ENCODE data around the gene XIST.
"Not testable (repeated sequence)": the region's sequence is repeated elsewhere in the genome, so short reads cannot be mapped to it uniquely, and the experiment has no call there.

The XIST gene

DNA sequence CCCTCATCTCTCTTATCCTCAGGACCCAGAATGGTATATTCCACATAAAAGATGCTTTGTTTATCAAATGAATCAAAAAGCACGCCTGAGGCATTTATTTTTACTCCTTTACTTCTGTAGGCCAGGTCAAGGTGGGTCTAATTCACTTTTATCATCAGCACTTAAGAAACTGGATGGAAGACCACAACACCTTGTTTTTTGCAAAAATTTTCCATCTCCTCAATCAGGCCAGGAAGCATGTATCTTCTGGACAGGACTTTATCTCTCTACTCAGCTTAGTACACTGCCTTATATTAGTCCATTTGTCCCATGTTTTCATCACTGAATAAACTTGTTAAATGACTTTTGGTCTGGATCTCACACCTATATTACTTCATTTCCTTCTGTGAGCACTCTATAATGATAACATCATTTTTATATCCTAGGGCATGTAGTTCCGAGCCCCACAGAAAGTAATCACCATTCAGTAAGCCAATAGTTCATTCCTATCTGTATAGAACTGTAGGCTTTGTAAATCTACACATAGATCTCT, 29.0 kb downstream of the XIST start:
- Histone ChIP-seq H3K9ac (ENCODE audit: low read length) (no peak overlapping the region), H3K36me3 (ENCODE audit: control insufficient read depth, low read depth, low read length) (no peaks in the 10 kb centered on the region), H3K27ac (ENCODE audit: low read length) (no peak overlapping the region), H3K4me1 (ENCODE audit: control insufficient read depth, low read depth, low read length) (no peaks in the 10 kb centered on the region), H3K9me3 (ENCODE audit: control insufficient read depth, low read depth, low read length) (no peaks in the 10 kb centered on the region), H3K27me3 (ENCODE audit: control insufficient read depth, insufficient read depth, low read length) (no peaks in the 10 kb centered on the region), H3K4me3 (ENCODE audit: low read length) (no peak overlapping the region)

- no peak overlapping the region for H3K27ac ChIP-seq (ENCODE audit: low read length)
- H3K9me3 ChIP-seq (ENCODE audit: control insufficient read depth, low read depth, low read length): no peaks in the 10 kb centered on the region
- no peaks in the 10 kb centered on the region for H3K4me1 ChIP-seq (ENCODE audit: control insufficient read depth, low read depth, low read length)
- H3K36me3 ChIP-seq (ENCODE audit: control insufficient read depth, low read depth, low read length): no peaks in the 10 kb centered on the region
- H3K9ac ChIP-seq (ENCODE audit: low read length): no peak overlapping the region
- no peaks in the 10 kb centered on the region for H3K27me3 ChIP-seq (ENCODE audit: control insufficient read depth, insufficient read depth, low read length)
- H3K4me3 ChIP-seq (ENCODE audit: low read length): no peak overlapping the region
These were observed 29.7 kb downstream of the XIST start for GRCh38 chrX:73822775-73823174.

DNA sequence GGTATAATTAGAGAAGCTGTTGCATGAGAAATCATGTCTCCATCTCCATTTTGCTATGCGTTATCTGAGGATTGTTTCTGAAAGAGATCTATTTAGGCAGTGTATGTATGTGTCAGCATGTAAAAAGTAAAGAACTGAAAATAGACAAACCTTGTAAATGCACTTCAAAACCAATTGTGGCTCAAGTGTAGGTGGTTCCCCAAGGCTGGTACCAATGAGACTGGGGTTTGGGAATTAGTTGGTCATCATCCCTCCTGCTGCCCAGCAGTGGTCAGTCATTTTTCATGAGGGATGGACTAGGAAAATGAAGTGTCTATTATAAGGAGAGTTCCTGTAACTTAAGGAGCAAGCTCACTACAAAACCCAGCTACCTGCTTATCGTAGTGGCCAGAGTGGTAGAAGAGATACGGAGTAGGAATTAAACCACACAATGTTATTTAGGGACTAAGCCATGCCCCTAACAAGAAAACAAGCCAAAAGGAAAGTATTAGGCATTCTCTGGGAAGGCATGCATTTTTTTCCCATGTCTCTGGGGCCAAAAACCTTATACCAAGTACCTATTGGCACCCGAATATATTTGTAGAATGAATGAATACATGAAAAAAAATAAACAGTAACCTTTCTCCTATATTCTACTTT, 30.5 kb downstream of the XIST start:
- Histone ChIP-seq H3K27me3 (ENCODE audit: control insufficient read depth, insufficient read depth, low read length) (no peaks in the 10 kb centered on the region), H3K9me3 (ENCODE audit: control insufficient read depth, low read depth, low read length) (no peaks in the 10 kb centered on the region), H3K4me3 (ENCODE audit: low read length) (no peak overlapping the region), H3K27ac (ENCODE audit: low read length) (no peak overlapping the region), H3K4me1 (ENCODE audit: control insufficient read depth, low read depth, low read length) (no peaks in the 10 kb centered on the region), H3K9ac (ENCODE audit: low read length) (no peak overlapping the region), H3K36me3 (ENCODE audit: control insufficient read depth, low read depth, low read length) (no peaks in the 10 kb centered on the region)

DNA sequence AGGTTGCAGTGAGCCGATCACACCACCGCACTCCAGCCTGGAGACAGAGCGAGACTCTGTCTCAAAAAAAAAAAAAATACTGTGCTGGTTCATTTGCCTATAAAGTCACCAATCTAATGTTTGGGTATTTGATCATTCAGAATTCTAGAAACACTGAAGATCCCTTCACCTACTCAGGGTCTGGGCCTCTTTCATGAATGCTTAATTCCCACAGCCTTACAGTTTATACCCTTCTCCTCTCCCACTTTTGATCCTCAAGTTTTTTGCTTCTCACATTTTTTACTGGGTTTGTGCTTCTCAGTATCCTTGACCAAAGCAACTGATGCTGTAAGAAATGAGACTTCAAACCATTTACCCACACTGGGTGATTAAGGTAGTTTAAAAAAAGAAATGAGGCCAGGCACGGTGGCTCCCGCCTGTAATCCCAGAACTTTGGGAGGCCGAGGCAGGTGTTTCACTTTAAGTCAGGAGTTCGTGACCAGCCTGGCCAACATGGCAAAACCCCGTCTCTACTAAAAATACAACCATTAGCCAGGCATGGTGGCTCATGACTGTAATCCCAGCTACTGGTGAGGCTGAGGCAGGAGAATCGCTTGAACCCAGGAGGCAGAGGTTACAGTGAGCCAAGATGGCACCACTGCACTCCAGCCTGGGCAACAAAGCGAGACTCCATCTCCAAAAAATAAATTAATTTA, 32.5 kb downstream of the XIST start:
- not testable (repeated sequence) for H3K4me1 ChIP-seq (ENCODE audit: control insufficient read depth, low read depth, low read length); H3K4me3 ChIP-seq (ENCODE audit: low read length); H3K27ac ChIP-seq (ENCODE audit: low read length); H3K9ac ChIP-seq (ENCODE audit: low read length); H3K9me3 ChIP-seq (ENCODE audit: control insufficient read depth, low read depth, low read length); H3K27me3 ChIP-seq (ENCODE audit: control insufficient read depth, insufficient read depth, low read length); H3K36me3 ChIP-seq (ENCODE audit: control insufficient read depth, low read depth, low read length)

DNA sequence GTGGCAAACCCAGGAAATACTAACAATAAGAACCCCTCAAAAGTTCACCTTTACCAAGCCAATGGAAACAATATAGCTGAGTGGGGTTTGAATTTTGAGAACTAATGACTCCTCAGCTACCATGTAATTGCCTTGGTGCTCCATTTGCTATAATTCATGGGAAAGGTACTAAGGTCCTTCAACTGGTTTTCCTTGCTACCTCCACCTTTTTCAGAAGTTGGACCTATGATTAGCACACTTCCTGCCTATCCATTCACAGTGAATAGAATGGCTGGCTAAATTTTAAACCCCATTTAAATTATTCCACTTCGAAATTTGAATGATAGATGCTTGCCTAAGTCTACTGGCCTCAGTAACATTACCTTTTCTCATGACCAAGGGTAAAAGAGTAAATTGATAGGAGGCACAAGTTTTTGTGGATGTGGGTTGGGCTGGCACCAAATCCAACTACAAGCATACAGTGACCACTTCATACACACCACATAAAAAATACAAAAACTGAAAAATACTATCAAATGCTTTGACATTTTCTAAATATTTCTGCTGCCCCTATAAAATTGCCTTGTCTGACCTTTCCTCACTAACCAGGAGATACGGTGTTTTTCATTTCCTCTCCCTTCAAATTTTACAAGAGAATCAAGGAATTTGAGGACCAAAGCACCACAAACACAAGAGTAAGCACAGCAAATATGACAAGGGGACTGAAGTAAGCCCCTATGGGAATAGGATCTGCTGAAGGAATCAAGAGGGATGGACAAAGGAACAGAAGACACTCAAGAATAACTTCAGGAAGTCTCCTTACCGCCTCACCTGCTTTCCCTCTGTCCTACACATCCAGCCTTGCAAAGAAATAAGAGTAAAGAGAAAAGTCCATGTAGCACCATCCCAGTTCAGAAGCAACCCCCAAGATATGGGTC, 34.1 kb downstream of the XIST start:
- no peak overlapping the region for H3K27ac ChIP-seq (ENCODE audit: low read length)

DNA sequence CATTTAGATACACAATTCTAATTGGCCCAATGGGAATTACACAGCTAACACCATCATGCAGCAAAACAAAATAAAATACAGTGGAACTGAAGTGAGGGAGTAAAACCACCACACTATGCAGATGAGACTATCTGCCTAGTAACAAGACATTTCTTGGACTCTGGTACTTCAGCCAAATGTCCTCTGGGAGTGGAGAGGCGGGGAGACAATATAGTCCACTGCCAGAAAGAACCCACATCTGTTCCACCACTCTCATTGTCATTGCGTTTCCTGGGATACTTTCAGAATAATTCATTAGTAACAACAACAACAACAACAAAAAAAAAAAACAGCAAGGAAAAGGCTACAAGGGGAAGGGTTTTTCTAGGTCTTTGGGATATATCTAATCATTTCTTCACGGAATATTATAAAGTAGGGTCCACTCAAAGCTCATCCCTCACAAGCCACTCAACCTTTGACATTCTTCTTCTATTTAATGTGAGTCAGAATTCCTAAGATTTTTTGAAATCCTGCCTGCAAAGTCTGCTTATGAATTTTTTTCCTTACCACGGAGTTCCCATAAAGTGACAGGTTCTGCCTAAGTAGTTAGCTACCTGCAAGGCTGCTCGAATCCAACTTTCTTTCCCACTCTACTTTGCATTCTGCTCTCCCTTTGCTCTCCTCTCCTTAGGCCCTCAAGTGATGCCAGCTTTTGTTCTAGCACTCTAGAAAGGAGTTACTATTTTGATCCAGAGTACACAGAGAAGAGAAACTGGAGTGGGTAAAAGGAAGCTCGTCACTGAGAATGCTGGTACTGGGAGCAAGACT, 34.9 kb downstream of the XIST start:
- Histone ChIP-seq H3K4me3 (ENCODE audit: low read length) (no peak overlapping the region), H3K36me3 (ENCODE audit: control insufficient read depth, low read depth, low read length) (no peaks in the 10 kb centered on the region), H3K27ac (ENCODE audit: low read length) (no peak overlapping the region), H3K4me1 (ENCODE audit: control insufficient read depth, low read depth, low read length) (no peaks in the 10 kb centered on the region), H3K9ac (ENCODE audit: low read length) (no peak overlapping the region), H3K27me3 (ENCODE audit: control insufficient read depth, insufficient read depth, low read length) (no peaks in the 10 kb centered on the region), H3K9me3 (ENCODE audit: control insufficient read depth, low read depth, low read length) (no peaks in the 10 kb centered on the region)

More for the DNA sequence above, 34.1 kb downstream of the XIST start:
- no peaks in the 10 kb centered on the region for H3K36me3 ChIP-seq (ENCODE audit: control insufficient read depth, low read depth, low read length)
- H3K4me3 ChIP-seq (ENCODE audit: low read length): no peak overlapping the region
- H3K9me3 ChIP-seq (ENCODE audit: control insufficient read depth, low read depth, low read length): no peaks in the 10 kb centered on the region
- no peaks in the 10 kb centered on the region for H3K4me1 ChIP-seq (ENCODE audit: control insufficient read depth, low read depth, low read length)
- no peaks in the 10 kb centered on the region for H3K27me3 ChIP-seq (ENCODE audit: control insufficient read depth, insufficient read depth, low read length)
- no peak overlapping the region for H3K9ac ChIP-seq (ENCODE audit: low read length)

- Histone ChIP-seq H3K36me3 (ENCODE audit: control insufficient read depth, low read depth, low read length) (no peaks in the 10 kb centered on the region), H3K27ac (ENCODE audit: low read length) (no peak overlapping the region), H3K27me3 (ENCODE audit: control insufficient read depth, insufficient read depth, low read length) (no peaks in the 10 kb centered on the region), H3K4me1 (ENCODE audit: control insufficient read depth, low read depth, low read length) (peaks cover 14% of the 10 kb centered on the region), H3K9ac (ENCODE audit: low read length) (no peak overlapping the region), H3K4me3 (ENCODE audit: low read length) (no peak overlapping the region), H3K9me3 (ENCODE audit: control insufficient read depth, low read depth, low read length) (no peaks in the 10 kb centered on the region)
These were observed 40.3 kb downstream of the XIST start for GRCh38 chrX:73812256-73812655.

- not testable (repeated sequence) for H3K9ac ChIP-seq (ENCODE audit: low read length); H3K27me3 ChIP-seq (ENCODE audit: control insufficient read depth, insufficient read depth, low read length); H3K36me3 ChIP-seq (ENCODE audit: control insufficient read depth, low read depth, low read length); H3K9me3 ChIP-seq (ENCODE audit: control insufficient read depth, low read depth, low read length); H3K4me3 ChIP-seq (ENCODE audit: low read length); H3K27ac ChIP-seq (ENCODE audit: low read length)
- peaks cover 12% of the 10 kb centered on the region for H3K4me1 ChIP-seq (ENCODE audit: control insufficient read depth, low read depth, low read length)
These were observed 48.4 kb downstream of the XIST start for GRCh38 chrX:73804109-73804508.

GRCh38 chrX:73799888-73800287, 52.6 kb downstream of the XIST start:
- H3K36me3 ChIP-seq (ENCODE audit: control insufficient read depth, low read depth, low read length): no peaks in the 10 kb centered on the region
- no peaks in the 10 kb centered on the region for H3K9me3 ChIP-seq (ENCODE audit: control insufficient read depth, low read depth, low read length)
- no peak overlapping the region for H3K9ac ChIP-seq (ENCODE audit: low read length)
- H3K27ac ChIP-seq (ENCODE audit: low read length): no peak overlapping the region
- H3K27me3 ChIP-seq (ENCODE audit: control insufficient read depth, insufficient read depth, low read length): no peaks in the 10 kb centered on the region
- no peak overlapping the region for H3K4me3 ChIP-seq (ENCODE audit: low read length)
- no peaks in the 10 kb centered on the region for H3K4me1 ChIP-seq (ENCODE audit: control insufficient read depth, low read depth, low read length)

DNA sequence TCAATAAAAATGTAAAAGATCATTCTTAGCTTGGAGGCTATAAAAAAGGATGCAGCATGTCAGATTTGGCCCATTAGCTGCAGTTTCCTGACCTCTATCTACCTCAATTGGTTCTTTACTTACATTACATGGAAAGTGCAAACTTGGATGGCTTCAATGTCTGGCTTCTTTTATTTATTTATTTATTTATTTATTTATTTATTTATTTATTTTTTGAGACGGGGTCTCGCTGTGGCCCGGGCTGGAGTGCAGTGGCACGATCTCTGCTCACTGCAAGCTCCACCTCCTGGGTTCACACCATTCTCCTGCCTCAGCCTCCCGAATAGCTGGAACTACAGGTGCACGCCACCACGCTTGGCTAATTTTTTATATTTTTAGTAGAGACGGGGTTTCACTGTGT, 60.0 kb downstream of the XIST start:
- not testable (repeated sequence) for H3K27me3 ChIP-seq (ENCODE audit: control insufficient read depth, insufficient read depth, low read length); H3K9ac ChIP-seq (ENCODE audit: low read length); H3K27ac ChIP-seq (ENCODE audit: low read length); H3K4me3 ChIP-seq (ENCODE audit: low read length); H3K4me1 ChIP-seq (ENCODE audit: control insufficient read depth, low read depth, low read length); H3K36me3 ChIP-seq (ENCODE audit: control insufficient read depth, low read depth, low read length); H3K9me3 ChIP-seq (ENCODE audit: control insufficient read depth, low read depth, low read length)

- Histone ChIP-seq H3K9me3 (ENCODE audit: control insufficient read depth, low read depth, low read length) (no peaks in the 10 kb centered on the region), H3K9ac (ENCODE audit: low read length) (no peak overlapping the region), H3K27me3 (ENCODE audit: control insufficient read depth, insufficient read depth, low read length) (no peaks in the 10 kb centered on the region), H3K4me1 (ENCODE audit: control insufficient read depth, low read depth, low read length) (peaks cover 10% of the 10 kb centered on the region), H3K4me3 (ENCODE audit: low read length) (no peak overlapping the region), H3K27ac (ENCODE audit: low read length) (no peak overlapping the region), H3K36me3 (ENCODE audit: control insufficient read depth, low read depth, low read length) (no peaks in the 10 kb centered on the region)
These were observed 67.0 kb downstream of the XIST start for GRCh38 chrX:73785493-73785892.

Data from iPS-18a (cell line).